Tibial nerve (tissue), 4 donors: ENCODE measurements around the gene PRELID2. TPM values are rescaled to one million over a fixed set of nuclear protein-coding genes. Genes with fewer than 3 reads are reported as not detected.
"Not testable (repeated sequence)": the region's sequence is repeated elsewhere in the genome, so short reads cannot be mapped to it uniquely, and the experiment has no call there.

Experiments
- DNase-seq, 2 donors: peaks; one replicate each; pipeline ENCODE4 v3.0.0-alpha.2; 2019; ENCODE audit warnings: low spot score in 2 of 2
- H3K27ac ChIP-seq, 4 donors: fragments of 200-600 bp; sonication (generic) in 3 of 4; one replicate each; pipeline ENCODE4 v1.5.1; 2017 to 2019; ENCODE audit warnings: mild to moderate bottlenecking in 1 of 4
- H3K27me3 ChIP-seq, 2 donors: fragments of 200-600 bp; sonication (generic) in 1 of 2; one replicate each; pipeline versions ENCODE4 v1.5.1 to v1.6.0; 2017 to 2019
- H3K36me3 ChIP-seq, 3 donors: fragments of 200-600 bp; sonication (generic); one replicate each; pipeline ENCODE4 v1.5.1; 2018 to 2019
- H3K4me1 ChIP-seq, 4 donors: fragments of 200-600 bp; sonication (generic) in 3 of 4; one replicate each; pipeline ENCODE4 v1.5.1; 2017 to 2019
- H3K4me3 ChIP-seq, 4 donors: fragments of 200-600 bp; sonication (generic) in 3 of 4; one replicate each; pipeline ENCODE4 v1.5.1; 2017 to 2019; ENCODE audit warnings: mild to moderate bottlenecking in 1 of 4, moderate library complexity in 1 of 4
- H3K9me3 ChIP-seq, 4 donors: fragments of 200-600 bp; sonication (generic) in 3 of 4; one replicate each; pipeline ENCODE4 v1.5.1; 2017 to 2019
- CTCF ChIP-seq, 5 experiments: fragments of 200-600 bp in 3 of 5; fragments of 450-650 bp in 2 of 5; sonication (generic) in 3 of 5; IDR thresholded peaks; one replicate each; pipeline ENCODE4 v1.5.1; 2016 to 2019; ENCODE audit warnings: antibody characterized with exemption in 5 of 5, mild to moderate bottlenecking in 3 of 5, moderate library complexity in 2 of 5
- EP300 ChIP-seq, 2 donors: sonication (generic); formaldehyde crosslinking; IDR thresholded peaks; one replicate each; pipeline ENCODE4 v1.6.1; 2017; ENCODE audit warnings: antibody characterized with exemption in 2 of 2, mild to moderate bottlenecking in 1 of 2
- POLR2A ChIP-seq, 2 donors: fragments of 450-650 bp; IDR thresholded peaks; one replicate each; pipeline ENCODE4 v1.6.1; 2017; ENCODE audit warnings: antibody characterized with exemption in 2 of 2, mild to moderate bottlenecking in 2 of 2, moderate library complexity in 2 of 2
- WGBS, 2 donors: methylation state at CpG; one replicate each; pipeline ENCODE4 v1.1.5; 2018; 5-methylcytosine and 5-hydroxymethylcytosine counted together
- total RNA-seq, 4 donors: library from RNA; depleted of rRNA; stranded (reverse); fragments of >200 nt; gene quantifications; one replicate each; pipeline ENCODE4 v1.1.0, GENCODE V29; 2016

Gene PRELID2
- total RNA-seq, 4 donors from 2014 or later: 10.5 to 31.7 (median 16.4) TPM

- Histone ChIP-seq H3K4me3 (no peak overlapping the region), H3K4me1 (no peaks in the 10 kb centered on the region), H3K27me3 (no peaks in the 10 kb centered on the region), H3K36me3 (peaks cover 0 to 6% (median 0%) of the 10 kb centered on the region in 3 donors), H3K9me3 (no peaks in the 10 kb centered on the region), H3K27ac (no peak overlapping the region)
- TF ChIP-seq EP300 (IDR thresholded peaks at IDR 0.05) (no peak), POLR2A (IDR thresholded peaks at IDR 0.05) (no peak), CTCF (IDR thresholded peaks at IDR 0.05) (no peak)
- DNase-seq: no peak
Measured at GRCh38 chr5:145738227-145738626, 96.9 kb downstream of the PRELID2 start.

GRCh38 chr5:145737578-145737977 lies 97.6 kb downstream of the PRELID2 start:
- no peaks in the 10 kb centered on the region for H3K9me3 ChIP-seq
- H3K4me3 ChIP-seq: no peak overlapping the region
- peaks cover 0 to 7% (median 0%) of the 10 kb centered on the region in 3 donors for H3K36me3 ChIP-seq
- WGBS, 2 donors: 89 to 100% methylated on average over 1 of the region's 1 CpG
- no peak for DNase-seq
- no peaks in the 10 kb centered on the region for H3K4me1 ChIP-seq
- TF ChIP-seq EP300 (IDR thresholded peaks at IDR 0.05) (no peak), CTCF (IDR thresholded peaks at IDR 0.05) (no peak), POLR2A (IDR thresholded peaks at IDR 0.05) (no peak)
- no peak overlapping the region for H3K27ac ChIP-seq
- H3K27me3 ChIP-seq: no peaks in the 10 kb centered on the region

GRCh38 chr5:145729956-145730355 lies 105.2 kb downstream of the PRELID2 start:
- H3K36me3 ChIP-seq: peaks cover 0 to 55% (median 2%) of the 10 kb centered on the region in 3 donors
- peaks cover 0 to 50% (median 0%) of the 10 kb centered on the region in 4 donors for H3K9me3 ChIP-seq
- not testable (repeated sequence) for DNase-seq, H3K4me3 ChIP-seq, H3K27ac ChIP-seq, H3K4me1 ChIP-seq, H3K27me3 ChIP-seq
- 77 to 92% methylated on average over 1 of the region's 1 CpG for WGBS, 2 donors

GRCh38 chr5:145723516-145723915 lies 111.6 kb downstream of the PRELID2 start:
- Histone ChIP-seq H3K36me3 (peaks cover 0 to 22% (median 0%) of the 10 kb centered on the region in 3 donors), H3K4me3 (no peak overlapping the region), H3K27me3 (no peaks in the 10 kb centered on the region), H3K4me1 (no peaks in the 10 kb centered on the region), H3K9me3 (peaks cover 0 to 30% (median 0%) of the 10 kb centered on the region in 4 donors), H3K27ac (no peak overlapping the region)
- no peak for DNase-seq
- TF ChIP-seq CTCF (IDR thresholded peaks at IDR 0.05) (no peak), EP300 (IDR thresholded peaks at IDR 0.05) (no peak), POLR2A (IDR thresholded peaks at IDR 0.05) (no peak)
- WGBS, 2 donors: 25 to 36% methylated on average over 1 of the region's 1 CpG

- WGBS, 2 donors: 93 to 100% methylated on average over 1 of the region's 1 CpG
- Histone ChIP-seq H3K36me3 (no peaks in the 10 kb centered on the region), H3K4me3 (no peak overlapping the region), H3K4me1 (no peaks in the 10 kb centered on the region), H3K9me3 (peaks cover 0 to 2% (median 0%) of the 10 kb centered on the region in 4 donors), H3K27me3 (no peaks in the 10 kb centered on the region), H3K27ac (no peak overlapping the region)
- TF ChIP-seq CTCF (IDR thresholded peaks at IDR 0.05): no peak
- no peak for TF ChIP-seq EP300 (IDR thresholded peaks at IDR 0.05)
- TF ChIP-seq POLR2A (IDR thresholded peaks at IDR 0.05): no peak
- DNase-seq: no peak
Measured at GRCh38 chr5:145718956-145719355, 116.2 kb downstream of the PRELID2 start.

- Histone ChIP-seq H3K27me3 (no peaks in the 10 kb centered on the region), H3K9me3 (no peaks in the 10 kb centered on the region), H3K4me1 (no peaks in the 10 kb centered on the region), H3K4me3 (no peak overlapping the region), H3K36me3 (no peaks in the 10 kb centered on the region), H3K27ac (no peak overlapping the region)
- TF ChIP-seq CTCF (IDR thresholded peaks at IDR 0.05): no peak
- TF ChIP-seq POLR2A (IDR thresholded peaks at IDR 0.05): no peak
- no peak for TF ChIP-seq EP300 (IDR thresholded peaks at IDR 0.05)
- no peak for DNase-seq
- WGBS, 2 donors: 89 to 96% methylated on average over 1 of the region's 1 CpG
Measured at GRCh38 chr5:145715412-145715811, 119.7 kb downstream of the PRELID2 start.
